ENCODE data around the gene ORAI1.

DNA sequence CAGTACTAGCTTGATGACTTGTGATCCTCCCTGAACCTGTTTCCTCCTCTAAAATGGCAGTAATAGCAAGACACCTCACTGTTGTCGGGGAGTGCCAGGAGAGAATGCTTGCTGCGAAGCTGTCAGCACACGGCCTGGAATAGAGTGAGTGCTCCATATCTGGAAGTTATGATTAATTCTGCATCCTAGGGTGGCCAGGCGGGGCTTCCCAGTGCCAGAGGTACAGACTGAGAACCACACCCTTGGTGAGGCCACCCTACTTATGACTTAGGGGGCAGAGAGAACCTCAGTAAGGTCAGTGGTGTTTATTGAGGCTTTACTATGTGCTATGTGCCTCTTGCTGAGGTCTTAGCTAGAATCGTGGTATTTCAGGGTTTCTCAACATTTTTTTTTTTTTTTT, 23.0 kb downstream of the ORAI1 start:
- TF ChIP-seq POLR2A (IDR thresholded peaks at IDR 0.05; ENCODE audit: low read depth, low read length): no peak
- TF ChIP-seq POLR2AphosphoS5 (IDR thresholded peaks at IDR 0.05; ENCODE audit: low read depth, low read length): no peak
- TF ChIP-seq TAF1 (IDR thresholded peaks at IDR 0.05; ENCODE audit: borderline replicate concordance, low read depth, low read length): no peak
